Measurements from ENCODE around the gene LRTM1.

The LRTM1 gene

DNA sequence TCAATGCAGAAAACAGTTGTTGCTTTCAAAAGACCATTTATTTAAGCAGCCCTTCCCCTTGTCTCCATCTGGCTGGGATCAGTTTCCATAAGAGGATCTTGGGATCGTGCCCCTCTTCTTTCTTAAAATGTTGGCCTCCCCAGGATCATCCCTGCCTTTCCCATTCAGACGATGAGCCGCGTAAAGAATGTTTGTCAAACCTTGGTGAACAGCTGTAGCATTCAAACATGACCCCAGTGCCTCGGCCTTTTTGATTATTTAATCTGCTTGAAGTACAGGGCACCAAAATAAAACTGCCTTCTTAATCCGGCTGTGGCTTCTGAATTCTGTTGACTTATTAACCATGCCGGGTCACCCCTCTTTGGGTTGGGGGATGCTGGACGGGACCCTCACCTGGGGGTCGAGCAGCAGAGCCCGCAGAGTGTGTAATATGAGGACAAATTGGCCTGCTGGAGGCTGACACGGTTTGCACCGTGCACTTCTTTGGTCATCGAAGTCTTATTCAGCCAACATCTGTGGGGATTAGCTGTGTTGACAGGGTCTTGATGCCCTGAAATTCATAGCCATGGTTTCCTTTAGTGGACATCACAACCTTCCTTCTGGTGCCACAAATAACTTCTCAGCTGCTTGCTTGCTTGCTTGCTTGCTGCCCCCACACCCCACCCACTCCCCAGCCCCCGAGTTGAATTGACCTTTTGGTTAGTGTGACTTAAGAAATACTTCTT, at the start of gene LRTM1:
LRTM1 (minus strand) TSS at position 14 of the 725 bp plus-strand sequence. CDS start 148 bp downstream, outside the sequence.
- DNase-seq: no peak

DNA sequence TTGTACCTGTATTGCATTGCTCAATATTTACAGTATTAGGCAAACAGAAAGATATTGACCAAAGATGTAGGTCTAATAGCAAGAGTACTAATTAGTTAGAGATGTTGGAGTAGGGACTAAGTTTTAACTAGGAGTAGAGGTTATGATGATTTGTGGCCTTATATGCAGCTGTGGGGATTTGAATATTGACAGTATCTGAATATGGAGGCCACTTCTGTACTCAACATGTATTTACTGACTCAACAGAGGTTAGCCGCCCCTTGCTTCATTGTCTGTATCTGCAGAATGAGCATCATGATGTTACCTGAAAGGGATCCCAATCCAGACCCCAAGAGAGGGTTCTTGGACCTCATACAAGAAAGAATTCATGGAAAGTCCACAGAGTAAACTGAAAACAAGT, 49.6 kb upstream of the LRTM1 start:
- no peak for DNase-seq

DNA sequence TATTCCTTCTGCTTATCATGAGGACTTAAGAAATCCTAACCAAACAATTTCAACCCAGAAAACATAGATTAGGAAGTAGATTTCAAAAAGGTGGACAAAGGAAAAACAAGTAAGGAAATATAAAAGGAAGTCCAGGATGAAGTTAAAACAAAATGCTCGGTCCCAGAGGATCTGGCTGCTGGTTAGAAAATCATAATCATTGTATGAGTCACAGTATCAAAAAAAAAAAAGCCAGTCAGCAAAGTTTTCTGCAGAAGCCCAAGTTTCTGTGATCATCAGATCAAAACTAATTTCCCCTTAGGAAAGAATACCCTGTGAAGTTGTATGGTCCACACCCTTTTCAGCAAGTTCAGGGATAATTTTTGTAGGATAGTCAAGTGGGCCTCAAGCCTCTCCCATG, 43.0 kb upstream of the LRTM1 start:
- no peak for DNase-seq

DNA sequence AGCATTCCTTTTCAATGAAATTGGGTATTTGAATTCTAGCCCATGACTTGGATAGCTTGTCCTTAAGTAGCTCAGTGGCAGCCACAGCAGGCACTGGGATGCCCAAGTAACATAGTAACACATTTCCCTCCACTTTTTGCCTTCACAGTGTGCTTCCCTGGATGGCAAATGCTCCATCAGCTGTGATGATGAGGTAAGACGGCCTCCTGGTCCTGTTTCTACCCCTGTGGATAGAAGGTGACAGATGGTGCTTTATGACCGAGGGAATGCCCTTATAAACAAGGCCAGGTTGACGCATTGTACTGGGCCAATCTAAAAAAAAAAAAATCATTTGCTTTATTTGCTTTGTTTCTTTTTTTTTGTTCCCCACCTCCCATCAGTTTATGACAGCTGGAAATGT, 41.8 kb upstream of the LRTM1 start:
- DNase-seq: no peak

DNA sequence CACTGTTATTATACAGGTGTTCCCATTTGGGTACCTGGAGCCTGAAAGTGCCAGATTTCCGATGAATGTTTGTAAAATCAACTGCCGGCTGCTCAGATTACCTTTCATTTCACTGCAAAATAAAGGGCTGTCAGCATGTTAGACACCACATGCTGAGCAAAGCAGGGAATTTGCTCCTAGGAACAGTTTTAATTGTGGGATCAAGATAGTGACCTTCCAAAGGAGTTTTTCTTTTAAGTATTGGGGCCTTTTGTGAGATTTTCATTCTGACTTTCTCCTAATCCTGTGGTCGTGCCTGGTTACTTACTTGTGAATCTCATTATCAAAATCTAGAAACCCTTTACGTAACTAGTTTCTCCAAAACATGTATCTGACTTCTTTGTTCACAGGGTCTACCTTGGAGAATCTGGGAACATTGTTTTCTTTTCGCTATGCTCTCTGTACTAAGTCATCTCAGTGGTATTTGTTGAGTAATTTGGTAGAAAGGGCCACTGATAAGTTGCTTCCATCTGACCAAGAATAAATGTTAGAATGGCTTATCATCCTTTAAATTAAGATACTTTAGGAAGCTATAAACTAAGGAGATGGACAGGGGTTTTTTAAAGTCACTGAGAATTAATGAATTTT, 40.8 kb upstream of the LRTM1 start:
- no peak for DNase-seq

DNA sequence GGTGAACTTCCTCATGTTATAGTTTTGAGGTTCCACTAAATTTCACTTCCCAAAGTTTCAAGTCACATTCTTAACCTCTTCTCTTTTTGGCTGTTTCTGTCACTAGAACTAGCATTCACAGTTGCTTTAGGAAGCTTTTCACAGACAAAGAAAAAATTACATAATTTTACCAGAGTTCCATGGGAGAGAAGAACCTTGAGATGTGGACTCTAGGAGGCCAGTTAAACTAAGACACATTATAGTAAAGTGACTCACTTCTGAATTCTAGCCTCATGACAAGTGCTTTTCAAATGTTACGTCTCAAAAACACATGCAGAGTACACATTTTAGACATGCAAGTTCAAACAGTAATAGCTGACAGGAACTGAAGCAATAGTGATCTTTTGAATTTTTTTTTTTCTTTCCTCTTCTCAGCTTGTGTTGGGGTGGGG, 39.9 kb upstream of the LRTM1 start:
- DNase-seq: no peak

DNA sequence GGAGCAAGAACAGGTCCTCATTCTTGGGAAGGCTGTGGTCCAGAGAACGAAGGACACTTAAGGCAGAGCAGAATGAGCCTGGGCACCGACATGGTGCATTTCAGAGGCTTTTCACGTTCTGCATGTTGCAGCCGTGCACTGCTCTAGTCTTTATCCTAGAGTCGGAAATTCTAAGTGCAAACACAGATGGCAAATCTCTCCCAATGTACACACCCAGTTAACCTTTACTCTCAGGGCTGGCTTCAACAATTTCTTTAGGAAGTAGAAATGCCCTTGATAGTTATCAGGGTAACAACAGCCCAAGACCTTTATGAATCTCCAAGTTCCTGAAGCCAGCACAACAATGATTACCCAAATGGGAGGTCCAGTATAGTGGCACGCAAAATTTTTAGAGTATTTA, 39.1 kb upstream of the LRTM1 start:
- no peak for DNase-seq

DNA sequence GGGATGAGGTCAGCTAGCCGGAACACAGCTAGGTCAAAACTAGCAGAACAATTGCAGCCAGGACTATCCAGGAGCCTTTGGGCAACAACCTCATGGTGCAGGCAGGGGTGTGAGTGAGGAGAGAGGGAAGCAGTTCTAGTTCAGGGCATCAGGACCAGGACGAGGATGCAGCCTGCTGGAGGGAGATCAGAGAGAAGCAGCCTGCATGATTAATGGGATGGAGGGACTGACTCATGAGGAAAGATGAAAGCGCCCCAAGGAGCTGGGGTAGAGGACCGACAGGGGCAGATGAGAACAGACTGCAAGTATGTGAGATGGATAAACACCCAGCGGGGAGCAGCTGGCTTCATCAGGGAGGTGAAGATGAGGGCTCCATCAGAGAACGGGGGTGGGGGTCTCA, 37.9 kb upstream of the LRTM1 start:
- DNase-seq: no peak

DNA sequence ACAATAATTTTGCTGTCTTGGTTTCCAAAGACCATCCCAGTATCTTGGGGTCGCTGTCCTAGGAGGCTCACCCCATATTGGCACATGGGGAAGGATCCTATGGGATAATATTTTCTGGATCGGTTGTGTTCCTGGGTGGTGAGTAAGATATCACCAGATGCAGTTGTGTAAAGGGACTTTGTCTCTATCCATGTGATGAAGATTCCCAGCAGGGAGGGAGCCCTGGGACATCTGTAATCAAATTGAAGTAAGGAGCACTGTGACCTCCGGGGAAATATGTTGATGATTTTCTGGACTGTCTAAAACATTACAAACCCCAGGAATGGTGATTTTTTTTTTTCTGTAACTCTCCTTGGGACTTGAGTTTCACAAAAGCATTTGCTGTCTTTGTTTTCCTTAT, 36.2 kb upstream of the LRTM1 start:
- no peak for DNase-seq

DNA sequence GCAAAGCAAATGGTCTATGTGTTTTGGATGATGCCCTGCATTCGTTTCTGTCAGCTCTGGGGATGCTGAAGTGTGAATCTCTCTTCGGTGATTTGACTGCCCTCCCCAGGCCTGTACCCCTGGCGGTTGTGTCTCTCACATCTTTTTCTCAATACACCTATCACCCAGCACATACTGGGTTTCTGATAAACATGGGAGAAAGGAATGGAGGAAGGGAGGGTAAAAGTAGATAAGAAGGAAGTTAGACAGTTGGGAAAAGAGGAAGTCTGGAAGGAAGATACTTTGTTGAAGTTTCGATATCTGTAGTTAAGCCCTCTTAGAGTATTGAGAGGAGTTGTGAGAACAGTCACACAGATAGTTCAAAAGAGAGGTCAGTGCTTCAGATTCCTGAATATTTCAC, 35.8 kb upstream of the LRTM1 start:
- DNase-seq: no peak

DNA sequence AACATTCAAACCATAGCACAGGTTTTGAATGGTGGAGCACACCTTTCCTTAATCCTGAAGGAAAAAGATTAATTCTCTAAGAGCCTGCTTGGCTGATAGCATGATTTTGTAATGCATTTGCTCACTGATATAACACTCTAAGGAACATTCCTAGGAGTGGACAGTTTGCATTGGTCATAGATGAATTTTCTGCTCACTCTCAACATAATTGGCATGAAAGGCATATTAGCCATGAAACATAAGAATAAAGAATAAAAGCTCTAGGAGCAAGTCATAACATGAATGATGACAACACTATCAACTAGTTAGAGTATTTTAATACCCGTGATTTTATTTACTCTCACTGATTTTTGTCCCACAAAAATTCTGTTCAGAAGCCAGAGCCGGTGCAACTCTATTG, 34.3 kb upstream of the LRTM1 start:
- no peak for DNase-seq

DNA sequence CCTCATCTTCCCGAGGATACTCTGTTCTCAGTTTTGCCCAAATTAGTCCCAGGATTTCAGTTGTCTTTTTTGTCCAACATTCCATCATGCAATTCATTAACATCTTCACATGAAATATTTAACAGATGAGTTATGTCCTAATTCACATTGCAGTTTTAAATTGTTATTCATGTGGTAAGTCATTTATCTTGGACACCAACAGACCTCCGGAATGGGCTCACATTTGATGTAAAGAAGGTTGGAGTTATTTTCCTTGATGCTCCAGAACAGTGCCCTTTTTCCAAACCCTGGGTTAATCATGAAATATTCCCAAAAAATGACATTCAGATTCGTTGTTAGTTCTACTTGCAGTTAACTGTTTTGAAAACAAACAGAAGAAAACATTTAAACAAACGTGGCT, 32.8 kb upstream of the LRTM1 start:
- DNase-seq: no peak

DNA sequence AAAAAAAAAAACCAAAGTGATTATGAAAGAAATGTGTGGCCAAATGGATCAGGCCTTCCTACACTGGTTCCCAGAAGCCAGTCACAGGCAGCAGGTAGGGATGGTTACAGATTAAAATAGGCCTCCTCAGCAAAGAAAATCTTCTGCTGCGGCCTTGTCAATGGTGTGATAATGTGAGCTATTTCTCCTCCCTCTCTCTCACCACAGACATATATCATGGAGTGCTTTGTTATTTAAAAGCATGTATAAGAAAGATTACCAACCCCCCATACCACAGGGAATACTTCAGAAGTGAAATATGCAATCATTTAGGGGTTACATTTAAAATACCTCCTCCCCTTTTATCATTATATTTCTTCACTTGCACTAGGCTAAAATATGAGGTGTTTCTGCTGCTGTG, 32.2 kb upstream of the LRTM1 start:
- no peak for DNase-seq

DNA sequence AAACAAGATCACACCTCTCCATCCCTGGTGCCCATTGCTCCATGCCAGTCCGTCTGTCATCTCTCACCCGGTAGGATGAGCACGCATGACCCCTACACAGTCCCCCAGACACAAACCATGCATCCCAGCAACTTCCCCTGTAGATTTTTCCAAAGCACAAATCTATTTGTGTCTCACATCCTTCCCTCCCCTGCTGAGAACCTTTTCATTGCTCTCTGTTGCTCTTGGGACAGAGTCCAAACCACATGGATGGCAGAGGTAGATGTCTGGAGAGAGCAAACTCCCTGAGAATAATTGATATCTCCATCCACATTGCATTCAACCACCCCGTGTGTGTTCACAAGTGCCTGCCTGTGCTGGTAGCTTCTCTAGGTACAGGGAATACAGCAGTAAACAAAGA, 29.9 kb upstream of the LRTM1 start:
- no peak for DNase-seq

DNA sequence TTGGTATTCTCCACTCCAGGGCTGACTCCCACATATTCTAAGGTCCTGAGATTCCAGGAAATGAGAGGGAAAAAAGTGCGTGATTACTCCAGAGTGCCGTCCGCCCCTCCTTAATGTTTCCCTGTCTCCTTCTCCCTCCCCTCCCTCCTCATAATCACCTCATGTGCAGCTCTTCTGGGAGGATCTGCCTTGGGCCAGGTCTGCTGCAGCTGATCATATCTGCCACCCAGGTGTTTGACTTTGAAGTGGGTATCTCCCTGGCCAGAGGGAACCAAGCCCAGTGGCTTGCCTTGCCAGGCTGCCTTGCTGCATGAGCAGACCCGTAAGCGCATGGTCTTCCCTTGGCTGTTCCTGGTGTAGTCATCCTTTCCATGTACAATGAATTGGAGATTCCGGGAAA, 28.1 kb upstream of the LRTM1 start:
- no peak for DNase-seq

DNA sequence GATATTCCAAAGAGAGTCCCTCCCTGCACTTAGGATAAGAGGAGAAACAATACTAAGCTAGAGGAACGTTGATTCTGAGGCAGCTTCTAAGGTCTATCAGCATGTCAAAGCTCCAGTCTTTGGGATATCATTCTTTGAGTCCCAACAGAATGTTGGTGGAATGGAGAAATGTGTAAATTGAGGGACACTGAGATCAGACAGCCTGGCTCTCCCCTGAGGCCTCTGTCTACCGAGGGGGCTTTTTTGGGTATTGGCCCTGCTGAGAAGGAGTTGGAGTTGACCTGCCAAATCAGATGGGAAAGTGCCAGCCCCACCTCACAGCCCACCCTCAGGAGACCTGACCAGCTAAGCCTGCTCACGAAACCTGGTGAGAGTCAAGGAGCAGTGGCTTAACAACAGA, 27.6 kb upstream of the LRTM1 start:
- DNase-seq: no peak

DNA sequence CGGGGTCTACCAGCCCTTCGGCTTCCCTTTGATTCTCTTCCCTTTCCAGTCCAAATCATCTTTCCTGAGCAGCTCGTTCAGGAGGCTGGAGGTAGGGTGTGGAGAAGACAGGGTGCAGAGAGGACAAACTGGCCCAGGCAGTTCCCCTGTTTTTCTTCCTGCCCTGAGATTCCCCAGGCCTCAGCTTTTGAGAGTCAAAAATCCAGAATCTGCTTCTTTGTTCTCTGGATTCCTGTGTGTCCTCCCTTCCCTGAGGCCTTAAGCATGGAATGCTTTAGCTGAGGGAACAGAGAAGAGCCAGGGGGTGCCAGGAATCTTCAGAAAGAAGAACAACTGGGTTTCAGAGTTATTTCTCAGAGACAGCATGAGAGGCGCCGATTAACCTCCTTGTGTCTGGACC, 26.7 kb upstream of the LRTM1 start:
- DNase-seq: no peak

DNA sequence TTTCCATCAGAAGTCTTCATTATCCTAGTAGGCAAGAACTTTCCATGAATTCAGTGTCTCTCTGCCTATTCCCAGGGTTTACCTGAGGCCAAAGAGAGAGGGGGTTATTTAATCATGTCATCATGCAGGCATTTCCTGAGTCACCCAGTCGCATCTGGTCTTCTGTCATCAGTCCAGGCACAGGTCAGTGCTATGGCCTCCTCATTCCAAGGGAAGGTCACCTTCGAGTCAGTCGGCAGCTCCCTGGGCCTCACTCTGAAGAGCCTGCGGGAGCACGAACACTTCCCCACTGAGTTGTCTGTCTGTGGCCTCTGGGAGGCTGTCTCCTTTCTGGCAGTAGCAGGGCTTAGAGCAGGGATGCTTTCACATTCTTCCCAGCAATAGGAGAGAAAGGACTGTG, 26.2 kb upstream of the LRTM1 start:
- DNase-seq: no peak

DNA sequence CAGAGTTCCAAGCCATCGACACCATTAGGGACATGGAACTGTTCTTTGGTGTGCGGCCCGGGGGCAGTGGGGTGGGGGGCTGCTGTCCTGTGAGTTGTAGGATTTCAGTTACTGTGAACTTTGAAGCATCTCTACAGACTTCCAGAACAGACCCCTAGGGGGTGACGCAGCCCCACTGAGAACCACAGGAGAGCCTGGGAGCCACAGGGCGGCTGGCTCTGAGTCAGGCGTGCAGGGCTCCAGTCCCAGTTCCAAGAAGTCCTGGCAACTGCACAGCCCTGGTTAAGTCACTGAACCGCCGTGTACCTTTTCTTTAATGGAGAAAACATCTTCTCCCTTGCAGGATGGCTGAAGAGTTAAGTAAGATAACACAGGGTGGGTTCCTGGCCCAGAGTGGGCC, 23.5 kb upstream of the LRTM1 start:
- no peak for DNase-seq

DNA sequence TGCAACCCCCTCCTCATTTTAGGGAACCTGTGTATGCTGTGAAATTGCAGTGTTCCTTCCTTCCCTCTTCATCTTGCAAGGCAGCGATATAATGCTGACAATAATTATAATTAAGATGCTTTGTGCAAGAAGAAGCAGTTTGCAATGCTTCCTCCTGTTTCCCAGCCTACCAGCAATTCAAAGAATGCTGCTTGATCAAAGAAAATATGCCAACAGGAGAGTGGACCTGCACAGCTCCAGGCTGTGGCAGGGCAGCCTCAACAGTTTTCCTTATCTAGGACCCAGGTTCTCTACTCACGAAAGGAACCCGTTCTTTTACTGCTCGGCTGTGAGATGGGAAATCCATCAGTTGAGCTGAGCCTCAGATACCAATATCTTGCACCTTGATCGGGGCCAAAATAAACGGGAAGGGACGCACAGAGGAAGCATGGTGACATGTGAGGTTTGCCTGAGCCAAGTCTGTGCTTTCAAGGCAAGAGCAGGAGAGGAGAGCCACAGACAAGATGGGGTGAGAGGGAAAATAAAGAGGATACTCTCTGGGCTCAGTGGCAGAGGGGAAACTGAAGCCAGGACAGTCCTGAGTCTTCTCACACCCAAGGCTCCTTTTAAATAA, 22.6 kb upstream of the LRTM1 start:
- no peak for DNase-seq

DNA sequence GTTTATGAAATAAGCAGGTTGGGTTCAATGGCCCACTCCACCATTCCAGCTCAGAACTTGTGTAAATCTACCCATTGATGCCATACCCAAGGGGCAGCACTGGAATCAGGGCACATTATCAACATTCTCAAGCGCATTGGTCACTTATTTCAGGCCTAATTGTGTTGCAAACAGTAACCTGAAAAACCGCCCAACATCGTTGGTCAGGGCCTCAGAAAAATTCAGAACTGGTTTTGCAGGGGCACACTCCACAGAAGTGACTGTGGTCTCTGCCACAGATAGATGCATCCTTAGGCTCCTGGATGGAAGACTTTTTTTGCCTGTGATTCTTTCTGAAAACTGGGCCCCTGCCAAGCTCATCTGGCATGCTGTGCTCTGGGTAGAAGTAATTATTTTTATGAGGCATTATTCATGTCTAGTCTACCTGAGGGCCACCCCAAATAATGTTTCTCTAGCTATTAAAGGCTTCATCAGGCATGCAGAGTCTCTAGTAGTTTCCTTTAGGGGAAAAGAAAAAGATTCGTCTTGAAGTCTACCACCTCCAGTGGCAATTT, 21.7 kb upstream of the LRTM1 start:
- DNase-seq: no peak

DNA sequence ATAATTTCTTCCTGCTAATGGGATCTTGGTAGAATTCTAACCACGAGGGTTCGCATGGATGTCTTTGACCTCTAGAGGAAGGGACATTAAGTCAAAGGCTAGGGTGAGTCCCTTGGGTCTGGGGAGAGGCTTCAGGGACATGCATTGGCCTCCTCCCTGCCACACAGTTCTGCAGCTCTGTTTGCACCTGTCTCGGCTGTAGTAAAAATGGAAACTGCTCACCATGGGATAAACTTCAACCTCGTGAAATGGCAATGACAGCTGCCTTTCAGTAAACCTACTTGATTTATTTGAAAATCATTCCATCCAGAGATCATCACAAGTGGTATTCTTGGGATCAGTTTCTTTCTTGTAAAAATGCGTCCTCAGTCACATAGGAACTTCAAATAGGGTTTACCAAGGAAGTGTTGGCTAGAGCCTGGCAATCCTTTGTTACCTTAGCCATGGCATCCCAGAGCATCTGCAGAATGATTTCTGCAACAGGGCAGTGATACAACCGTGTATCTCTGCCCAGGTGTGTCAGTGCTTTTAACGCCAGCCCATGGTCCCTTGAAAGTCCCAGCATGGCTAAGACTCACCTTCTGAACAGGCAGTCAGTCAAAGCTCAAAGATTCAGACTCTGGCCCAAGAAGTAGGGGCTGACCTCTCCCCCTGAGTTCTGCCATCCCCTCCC, 14.0 kb upstream of the LRTM1 start:
- no peak for DNase-seq

DNA sequence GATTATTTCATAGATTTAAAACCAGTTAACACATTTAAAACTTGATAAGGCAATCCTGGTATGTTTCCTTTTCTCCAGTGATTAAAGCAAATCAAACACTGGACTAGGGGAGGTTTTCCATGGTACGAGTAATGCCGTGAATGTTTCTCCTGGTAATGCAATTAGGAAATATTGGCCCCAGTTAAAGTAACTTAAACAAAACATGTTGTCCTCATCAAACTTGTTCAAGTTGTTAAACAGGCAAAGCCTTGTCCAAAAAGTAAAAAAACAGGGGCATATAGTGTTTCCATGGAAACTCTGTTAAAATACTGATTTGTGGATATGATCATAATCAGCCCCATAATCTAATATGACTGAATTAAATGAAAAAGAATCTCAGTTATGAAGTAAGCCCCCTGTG, 13.1 kb upstream of the LRTM1 start:
- DNase-seq: no peak

Measured in NCI-H2081 treated with DMSO at 0.1 percent for 48 hours (cell line).